ENCODE results near the gene TDRKH. TPM values are rescaled to one million over a fixed set of nuclear protein-coding genes. Genes with fewer than 3 reads are reported as not detected.

Gene TDRKH
- total RNA-seq, 2 donors from 2014 or later: 6.8 to 9.1 TPM

- H3K9ac ChIP-seq (ENCODE audit: low read depth in 2 of 2, low read length in 2 of 2): no peak overlapping the region
- H3K4me3 ChIP-seq: no peak overlapping the region
- intact Hi-C loops (cut with DNase I): no loop called here
- no peak for DNase-seq
- H3K27me3 ChIP-seq: no peaks in the 10 kb centered on the region
- no peaks in the 10 kb centered on the region for H3K9me3 ChIP-seq
- no peaks in the 10 kb centered on the region for H3K36me3 ChIP-seq
- no peaks in the 10 kb centered on the region for H3K4me1 ChIP-seq
- H3K27ac ChIP-seq: no peak overlapping the region
- TF ChIP-seq, protein P1, sequence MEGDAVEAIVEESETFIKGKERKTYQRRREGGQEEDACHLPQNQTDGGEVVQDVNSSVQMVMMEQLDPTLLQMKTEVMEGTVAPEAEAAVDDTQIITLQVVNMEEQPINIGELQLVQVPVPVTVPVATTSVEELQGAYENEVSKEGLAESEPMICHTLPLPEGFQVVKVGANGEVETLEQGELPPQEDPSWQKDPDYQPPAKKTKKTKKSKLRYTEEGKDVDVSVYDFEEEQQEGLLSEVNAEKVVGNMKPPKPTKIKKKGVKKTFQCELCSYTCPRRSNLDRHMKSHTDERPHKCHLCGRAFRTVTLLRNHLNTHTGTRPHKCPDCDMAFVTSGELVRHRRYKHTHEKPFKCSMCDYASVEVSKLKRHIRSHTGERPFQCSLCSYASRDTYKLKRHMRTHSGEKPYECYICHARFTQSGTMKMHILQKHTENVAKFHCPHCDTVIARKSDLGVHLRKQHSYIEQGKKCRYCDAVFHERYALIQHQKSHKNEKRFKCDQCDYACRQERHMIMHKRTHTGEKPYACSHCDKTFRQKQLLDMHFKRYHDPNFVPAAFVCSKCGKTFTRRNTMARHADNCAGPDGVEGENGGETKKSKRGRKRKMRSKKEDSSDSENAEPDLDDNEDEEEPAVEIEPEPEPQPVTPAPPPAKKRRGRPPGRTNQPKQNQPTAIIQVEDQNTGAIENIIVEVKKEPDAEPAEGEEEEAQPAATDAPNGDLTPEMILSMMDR (IDR thresholded peaks at IDR 0.05): no peak
Measured at GRCh38 chr1:151811181-151811580, 20.9 kb upstream of the TDRKH start.

DNA sequence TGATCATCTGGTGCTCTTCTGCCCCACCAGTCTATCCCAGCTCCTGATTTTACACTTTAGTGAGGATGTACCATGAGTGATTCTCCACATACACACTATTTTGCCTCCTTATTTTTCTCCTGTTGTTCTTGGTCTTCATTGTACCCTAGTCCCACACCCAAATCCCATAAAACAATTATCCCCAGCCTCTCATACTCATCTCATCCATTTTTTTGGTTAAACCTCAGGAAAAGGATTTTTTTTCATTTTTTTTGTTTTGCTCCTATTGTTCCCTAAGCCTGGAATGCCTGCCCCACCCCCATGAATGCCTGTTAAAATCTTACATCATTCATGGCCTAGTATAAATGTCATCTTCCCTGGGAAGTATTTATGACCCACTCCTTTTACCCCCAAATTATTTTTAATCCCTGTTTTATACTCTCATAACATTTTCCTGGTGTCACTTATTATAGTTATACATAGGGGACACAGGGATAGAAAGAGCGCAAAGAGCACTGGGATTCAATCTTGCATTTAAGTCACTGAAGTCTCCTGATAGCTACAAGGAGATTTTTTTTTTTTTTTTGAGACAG lies 19.8 kb upstream of the TDRKH start:
- intact Hi-C loops (cut with DNase I): no loop called here
- Histone ChIP-seq H3K27ac (no peak overlapping the region), H3K9ac (ENCODE audit: low read depth in 2 of 2, low read length in 2 of 2) (no peak overlapping the region), H3K4me3 (no peak overlapping the region), H3K36me3 (no peaks in the 10 kb centered on the region), H3K27me3 (no peaks in the 10 kb centered on the region), H3K9me3 (no peaks in the 10 kb centered on the region), H3K4me1 (no peaks in the 10 kb centered on the region)
- TF ChIP-seq, protein P1 (IDR thresholded peaks at IDR 0.05): no peak
- DNase-seq: no peak

GRCh38 chr1:151809290-151809984 lies 19.1 kb upstream of the TDRKH start:
- TF ChIP-seq, protein P1 (IDR thresholded peaks at IDR 0.05): no peak
- intact Hi-C loops (cut with DNase I): no loop called here
- H3K4me1 ChIP-seq: no peaks in the 10 kb centered on the region
- DNase-seq: no peak
- no peaks in the 10 kb centered on the region for H3K27me3 ChIP-seq
- no peak overlapping the region for H3K4me3 ChIP-seq
- no peaks in the 10 kb centered on the region for H3K36me3 ChIP-seq
- H3K27ac ChIP-seq: no peak overlapping the region
- H3K9ac ChIP-seq (ENCODE audit: low read depth in 2 of 2, low read length in 2 of 2): no peak overlapping the region
- no peaks in the 10 kb centered on the region for H3K9me3 ChIP-seq

DNA sequence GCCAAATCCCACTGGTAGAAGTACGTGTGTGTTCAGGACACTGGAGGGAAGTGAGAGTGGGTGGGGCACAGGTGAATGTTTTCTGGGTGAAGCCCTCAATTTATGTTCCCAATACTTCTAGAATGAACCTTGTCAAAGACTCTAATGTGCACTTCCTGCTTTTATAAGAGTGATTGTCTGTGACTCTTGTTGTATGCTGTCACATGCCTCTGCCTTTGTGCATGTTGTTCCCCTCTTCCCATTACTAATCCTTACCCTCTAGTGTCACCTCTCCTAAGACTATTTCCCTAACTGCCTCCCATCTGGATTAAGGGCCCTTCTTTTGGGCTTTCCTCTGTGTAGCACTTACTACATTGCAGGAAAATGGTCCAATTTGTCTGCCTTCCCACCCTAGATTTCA lies 17.5 kb upstream of the TDRKH start:
- no peak for DNase-seq

GRCh38 chr1:151807131-151807530 lies 16.8 kb upstream of the TDRKH start:
- Histone ChIP-seq H3K4me3 (no peak overlapping the region), H3K4me1 (no peaks in the 10 kb centered on the region), H3K9ac (ENCODE audit: low read depth in 2 of 2, low read length in 2 of 2) (no peak overlapping the region), H3K36me3 (no peaks in the 10 kb centered on the region), H3K9me3 (no peaks in the 10 kb centered on the region), H3K27me3 (no peaks in the 10 kb centered on the region), H3K27ac (no peak overlapping the region)
- TF ChIP-seq, protein P1 (IDR thresholded peaks at IDR 0.05): no peak
- no peak for DNase-seq
- intact Hi-C loops (cut with DNase I): no loop called here

More for the DNA sequence above, 17.5 kb upstream of the TDRKH start:
- no peak overlapping the region for H3K4me3 ChIP-seq
- no peaks in the 10 kb centered on the region for H3K36me3 ChIP-seq
- no peak overlapping the region for H3K9ac ChIP-seq (ENCODE audit: low read depth in 2 of 2, low read length in 2 of 2)
- no peaks in the 10 kb centered on the region for H3K9me3 ChIP-seq
- intact Hi-C loops (cut with DNase I): no loop called here
- no peak overlapping the region for H3K27ac ChIP-seq
- no peaks in the 10 kb centered on the region for H3K27me3 ChIP-seq
- no peaks in the 10 kb centered on the region for H3K4me1 ChIP-seq
- TF ChIP-seq, protein P1 (IDR thresholded peaks at IDR 0.05): no peak

All from colonic mucosa (tissue), 4 donors.